Right ventricle myocardium inferior (tissue), 1 donor: ENCODE data around the gene ATP2B2. TPM values are rescaled to one million over a fixed set of nuclear protein-coding genes. Genes with fewer than 3 reads are reported as not detected.
"Not testable (repeated sequence)": the region's sequence is repeated elsewhere in the genome, so short reads cannot be mapped to it uniquely, and the experiment has no call there.

ENCODE experiments used
- ATAC-seq: fragments of 200-7000 bp; cut with Tn5 transposase; one replicate; pipeline ENCODE4 v1.9.1; 2020; ENCODE audit warnings: mild to moderate bottlenecking, moderate library complexity
- DNase-seq: peaks from one replicate; pipeline ENCODE4 v3.0.0; 2021; ENCODE audit errors: missing footprints
- intact Hi-C: fragments of 100-400 bp; cut with DNase I; formaldehyde crosslinking; loops from one replicate; pipeline ENCODE4 v1.11.0; 2022
- total RNA-seq: library from RNA; stranded (reverse); fragmentation: NEBNext Ultra II Directional; extraction: Animal tissue kit (Norgen Biotek cat#: 25700); gene quantifications from one replicate; pipeline ENCODE4 v1.2.1, GENCODE V29; 2021
- donor health status: DM: no; HTN: yes; CAD: no; lungs with severe emphysema.

The ATP2B2 gene
- total RNA-seq, 1 donor from 2014 or later: 0.14 TPM

DNA sequence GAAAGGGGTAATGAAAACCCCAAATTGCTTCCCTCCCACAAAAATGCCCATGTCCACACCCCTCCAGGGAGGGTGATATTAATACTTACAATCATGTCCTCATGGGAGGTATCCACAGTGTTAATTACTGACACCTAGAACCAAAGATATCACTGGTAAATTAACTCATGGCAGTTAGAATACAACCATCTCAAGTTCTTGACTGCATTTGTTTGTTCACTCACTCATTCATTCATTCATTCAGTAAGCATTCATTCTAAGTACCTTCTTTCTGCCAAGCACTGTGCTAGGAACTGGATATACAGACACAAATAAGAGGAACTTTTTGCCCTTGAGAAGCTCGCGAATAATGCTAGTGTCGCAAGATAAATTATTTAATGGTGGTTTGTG is 187.4 kb downstream of the ATP2B2 start:
- DNase-seq (no peak), ATAC-seq (no peak)
- intact Hi-C loops: no loop called here

DNA sequence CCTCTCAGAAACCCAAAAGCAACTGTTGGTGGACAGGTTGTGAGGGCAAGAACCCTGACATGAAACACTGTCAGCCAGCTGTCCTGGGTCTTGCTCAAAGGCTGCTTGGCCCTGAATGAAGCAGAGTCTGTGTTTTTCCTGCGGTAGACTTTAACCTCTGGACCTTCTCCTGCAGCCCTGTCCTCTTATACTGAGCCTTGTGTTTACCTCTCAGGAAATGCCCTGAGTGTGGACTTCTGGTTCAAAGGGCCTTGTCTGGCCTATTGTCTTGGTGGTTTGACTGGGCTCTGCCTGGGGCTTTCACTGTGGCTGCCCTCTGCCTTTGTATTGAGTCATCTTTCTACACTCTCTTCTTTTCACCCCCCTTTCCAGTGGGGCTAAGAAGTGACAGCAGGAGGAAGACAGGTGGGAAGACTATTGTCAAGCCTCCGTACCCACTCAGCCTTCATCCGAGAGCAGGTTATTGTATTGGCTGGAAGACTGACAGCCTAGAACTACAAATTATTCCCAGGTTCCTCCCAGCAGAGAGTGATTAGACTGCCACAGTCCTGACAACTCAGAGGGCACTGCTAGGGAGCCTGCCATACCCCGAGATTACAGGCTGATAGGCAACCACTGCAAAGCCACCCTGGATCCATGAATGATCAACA is 187.9 kb downstream of the ATP2B2 start:
- intact Hi-C loops: no loop called here
- no peak for DNase-seq
- ATAC-seq: no peak

DNA sequence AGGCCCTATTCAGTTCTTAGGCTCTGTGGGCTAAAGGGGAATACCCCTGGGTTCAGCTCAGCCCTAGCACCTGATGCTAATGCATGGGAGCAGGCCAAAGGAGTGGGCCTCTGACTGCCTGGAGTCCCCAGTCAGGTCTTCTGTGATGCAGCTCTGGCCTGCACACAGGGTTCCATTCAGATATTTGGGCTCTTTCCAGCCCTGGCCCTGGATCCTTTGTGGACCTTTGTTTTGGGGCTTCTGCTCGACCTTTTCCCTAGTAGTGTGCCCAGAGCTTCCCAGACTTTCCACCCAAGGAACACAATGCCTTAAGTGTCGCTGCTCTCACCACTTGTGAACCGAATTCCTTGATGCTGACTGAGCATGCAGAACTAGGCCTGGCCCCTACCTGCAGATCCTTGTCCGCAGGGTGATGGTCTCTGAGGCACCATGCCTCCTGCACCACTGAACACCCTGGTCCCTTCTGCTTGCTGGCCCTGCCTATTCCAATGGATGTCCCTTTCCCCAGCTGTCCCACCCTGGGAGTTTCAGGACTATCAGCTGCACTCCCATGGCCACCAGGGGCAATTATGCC is 189.5 kb downstream of the ATP2B2 start:
- intact Hi-C loops: no loop called here
- ATAC-seq (no peak), DNase-seq (no peak)

DNA sequence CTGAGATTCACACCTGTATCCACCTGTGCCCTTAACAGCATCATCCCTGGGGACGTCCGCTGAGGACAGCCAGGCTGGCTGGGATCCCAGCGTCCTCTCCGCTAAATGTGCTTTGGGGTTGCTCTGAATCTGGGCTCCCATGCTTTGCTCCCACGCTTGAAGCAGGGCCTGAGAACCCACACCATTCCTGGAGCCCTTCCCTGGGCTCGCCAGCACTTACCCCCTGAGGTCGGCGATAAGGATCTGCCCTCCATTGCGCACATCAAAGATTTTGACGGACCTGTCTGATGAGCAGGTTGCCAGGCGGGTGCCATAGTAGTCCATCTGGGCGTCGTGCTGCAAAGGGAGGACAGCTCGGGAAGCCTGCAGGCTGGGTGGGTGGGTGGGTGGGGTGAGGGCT is 190.3 kb downstream of the ATP2B2 start:
- no peak for DNase-seq
- intact Hi-C loops: no loop called here
- no peak for ATAC-seq

DNA sequence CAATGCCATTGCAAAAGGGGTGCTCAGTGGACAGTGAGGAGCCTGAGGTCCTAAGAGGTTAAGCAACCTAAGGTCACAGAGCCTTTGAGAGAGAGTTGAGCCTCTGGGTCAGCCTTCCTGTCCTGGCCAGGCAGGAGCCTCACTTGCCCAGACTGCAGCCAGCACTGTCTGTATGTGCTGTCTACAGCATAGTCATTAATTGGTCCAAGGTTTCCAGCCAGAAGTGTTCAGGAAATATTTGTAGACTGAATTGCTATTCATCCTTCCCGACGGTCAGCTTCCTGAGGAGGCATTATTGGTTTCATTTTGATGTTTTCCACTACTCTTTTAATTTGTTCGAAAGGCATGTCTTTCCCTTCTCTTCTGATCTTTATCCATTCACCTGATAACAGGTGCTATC is 192.5 kb downstream of the ATP2B2 start:
- intact Hi-C loops: no loop called here
- peak; percentile 15 for ATAC-seq
- DNase-seq: no peak

DNA sequence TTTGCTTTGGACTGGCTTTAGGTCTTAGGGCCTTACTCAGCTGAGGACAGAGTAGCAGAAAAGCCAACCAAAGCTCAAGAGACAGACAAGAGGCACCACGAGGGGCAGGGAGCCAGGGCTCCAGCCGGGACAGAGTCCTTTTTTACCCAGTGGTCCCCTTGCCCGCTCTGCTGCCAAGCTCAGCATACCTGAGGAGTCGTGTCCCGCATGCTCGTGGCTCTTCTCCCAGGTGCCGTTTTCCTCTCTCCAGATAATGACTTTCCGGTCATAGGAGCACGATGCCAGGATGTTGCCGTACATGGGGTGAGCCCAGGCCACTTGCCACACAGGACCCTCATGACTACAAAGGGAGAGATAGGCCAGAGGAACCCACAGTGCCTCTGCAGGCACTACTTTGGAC is 193.0 kb downstream of the ATP2B2 start:
- intact Hi-C loops: no loop called here
- ATAC-seq (peak; percentile 12), DNase-seq (peak; percentile 53)

DNA sequence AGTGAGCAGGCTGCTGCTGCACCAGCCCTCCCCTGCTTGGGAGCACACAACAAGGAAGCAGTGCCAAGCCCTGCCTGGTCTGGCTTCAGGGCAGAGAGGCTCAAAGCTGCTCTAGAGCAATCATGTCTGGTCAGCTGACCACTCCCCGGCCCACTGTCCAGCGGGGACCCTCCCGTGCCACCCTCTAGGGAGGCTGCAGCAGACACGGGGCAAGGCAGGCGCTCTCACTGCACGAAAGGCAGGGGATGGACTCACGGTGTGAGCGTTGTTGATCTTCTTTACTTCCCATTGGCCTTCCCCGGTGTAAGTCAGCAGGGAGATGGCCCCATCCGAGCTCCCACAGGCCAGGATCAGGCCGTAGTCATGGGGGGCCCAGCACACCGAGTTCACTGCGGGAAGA is 193.7 kb downstream of the ATP2B2 start:
- ATAC-seq (no peak), DNase-seq (no peak)
- intact Hi-C loops: no loop called here

GRCh38 chr3:10310578-10310977 is 194.8 kb downstream of the ATP2B2 start:
- ATAC-seq (no peak), DNase-seq (no peak)
- intact Hi-C loops: no loop called here

DNA sequence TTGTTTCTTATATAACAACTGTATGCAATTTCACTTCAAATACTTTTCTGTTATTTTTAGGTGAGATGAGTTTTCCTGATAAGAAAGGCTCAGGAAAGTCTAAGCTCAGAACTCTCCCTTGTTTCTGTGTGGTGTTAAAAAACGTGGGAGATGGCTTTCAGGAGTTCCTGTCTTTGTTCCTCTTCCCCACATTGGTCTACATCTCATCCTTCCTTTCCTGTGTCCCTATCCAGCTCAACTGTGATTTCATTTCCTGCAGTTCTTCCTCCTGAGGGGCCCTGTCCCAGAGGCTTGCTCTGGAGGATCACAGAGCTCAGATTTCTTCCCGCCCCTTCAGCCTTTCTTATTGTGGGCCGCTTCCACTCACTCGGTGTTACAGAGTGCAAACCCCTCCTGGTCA is 195.7 kb downstream of the ATP2B2 start:
- intact Hi-C loops: no loop called here
- DNase-seq (peak; percentile 32), ATAC-seq (no peak)

- intact Hi-C loops: no loop called here
- DNase-seq: no peak
- no peak for ATAC-seq
Measured at GRCh38 chr3:10308678-10309077, 196.7 kb downstream of the ATP2B2 start.

GRCh38 chr3:10306156-10306555 is 199.2 kb downstream of the ATP2B2 start:
- no peak for DNase-seq
- no peak for ATAC-seq
- intact Hi-C loops: no loop called here

- ATAC-seq (no peak), DNase-seq (no peak)
- intact Hi-C loops: no loop called here
Measured at GRCh38 chr3:10305331-10305902, 200.0 kb downstream of the ATP2B2 start.

GRCh38 chr3:10304905-10305304 is 200.5 kb downstream of the ATP2B2 start:
- no peak for DNase-seq
- no peak for ATAC-seq
- intact Hi-C loops: no loop called here

- ATAC-seq (no peak), DNase-seq (no peak)
- intact Hi-C loops: no loop called here
Measured at GRCh38 chr3:10303785-10304184, 201.6 kb downstream of the ATP2B2 start.

- ATAC-seq: no peak
- intact Hi-C loops: no loop called here
Measured at GRCh38 chr3:10303105-10303504, 202.3 kb downstream of the ATP2B2 start.

GRCh38 chr3:10300087-10300486 is 205.3 kb downstream of the ATP2B2 start:
- no peak for ATAC-seq
- intact Hi-C loops: no loop called here
- no peak for DNase-seq

More at GRCh38 chr3:10303105-10303504, 202.3 kb downstream of the ATP2B2 start:
- no peak for DNase-seq

DNA sequence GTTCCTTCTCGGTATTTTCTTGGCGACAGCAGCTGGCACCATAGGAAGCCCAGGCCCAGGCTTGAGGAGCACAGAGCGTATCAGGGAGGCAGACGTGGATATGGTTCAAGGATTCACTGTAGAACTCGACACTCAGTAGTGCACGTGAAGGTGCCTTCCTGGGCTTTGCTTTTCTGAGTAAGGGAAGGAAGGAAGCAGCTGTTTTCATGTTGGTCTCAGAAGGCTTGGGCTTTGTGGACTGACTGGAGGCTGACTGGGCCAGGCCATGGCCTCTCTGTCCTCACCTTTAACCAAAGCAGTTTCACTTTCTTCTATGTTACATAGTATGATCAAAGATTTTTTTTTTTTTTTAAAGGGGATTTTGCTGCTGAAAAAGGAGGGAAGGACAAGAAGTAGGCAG is 205.7 kb downstream of the ATP2B2 start:
- ATAC-seq (no peak), DNase-seq (no peak)
- intact Hi-C loops: no loop called here

DNA sequence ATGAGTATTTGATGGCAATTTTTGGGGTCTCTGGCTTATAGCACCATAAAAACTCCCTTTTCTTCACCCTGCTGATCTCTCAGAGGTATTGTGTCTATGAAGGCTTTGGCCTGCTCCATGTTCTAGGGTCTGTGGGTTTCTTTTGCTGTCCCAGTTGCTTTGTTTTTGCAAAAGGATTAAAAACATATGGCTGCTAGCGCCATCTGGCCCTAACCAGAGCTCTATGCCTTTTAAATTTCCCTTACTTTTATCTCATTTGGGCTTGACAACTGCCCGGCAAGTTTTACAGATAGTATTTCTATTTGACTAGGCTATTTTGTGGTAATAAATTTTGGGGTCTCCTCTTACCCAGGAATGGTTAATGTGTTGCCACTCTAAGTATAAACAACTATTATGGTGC is 206.2 kb downstream of the ATP2B2 start:
- DNase-seq (no peak), ATAC-seq (no peak)
- intact Hi-C loops: no loop called here

GRCh38 chr3:10298064-10298463 is 207.3 kb downstream of the ATP2B2 start:
- intact Hi-C loops, DNase-seq: not testable (repeated sequence)

GRCh38 chr3:10294030-10294586 is 211.3 kb downstream of the ATP2B2 start:
- ATAC-seq: no peak
- intact Hi-C loops: no loop called here
- DNase-seq: no peak

More at GRCh38 chr3:10298064-10298463, 207.3 kb downstream of the ATP2B2 start:
- ATAC-seq: not testable (repeated sequence)
